ENCODE results near the gene TNFSF12.

Gene TNFSF12

DNA sequence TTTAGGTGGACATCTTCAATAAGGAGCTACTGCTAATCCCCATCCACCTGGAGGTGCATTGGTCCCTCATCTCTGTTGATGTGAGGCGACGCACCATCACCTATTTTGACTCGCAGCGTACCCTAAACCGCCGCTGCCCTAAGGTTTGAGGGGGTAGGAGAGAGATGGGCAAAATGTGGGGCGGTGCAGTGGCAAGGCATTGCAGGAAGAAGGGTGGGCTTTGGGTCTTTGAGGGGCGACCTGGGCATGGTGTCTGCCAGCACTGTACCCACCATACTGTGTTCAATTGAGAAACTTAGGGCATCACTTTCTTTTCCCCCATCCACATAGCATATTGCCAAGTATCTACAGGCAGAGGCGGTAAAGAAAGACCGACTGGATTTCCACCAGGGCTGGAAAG lies 21.5 kb downstream of the TNFSF12 start:
- DNase-seq (ENCODE audit: low read depth in 2 of 2) = no peak

DNA sequence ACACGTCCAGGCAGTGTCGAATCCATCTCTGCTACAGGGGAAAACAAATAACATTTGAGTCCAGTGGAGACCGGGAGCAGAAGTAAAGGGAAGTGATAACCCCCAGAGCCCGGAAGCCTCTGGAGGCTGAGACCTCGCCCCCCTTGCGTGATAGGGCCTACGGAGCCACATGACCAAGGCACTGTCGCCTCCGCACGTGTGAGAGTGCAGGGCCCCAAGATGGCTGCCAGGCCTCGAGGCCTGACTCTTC lies 23.4 kb downstream of the TNFSF12 start:
- no peak for DNase-seq (ENCODE audit: low read depth in 2 of 2)

DNA sequence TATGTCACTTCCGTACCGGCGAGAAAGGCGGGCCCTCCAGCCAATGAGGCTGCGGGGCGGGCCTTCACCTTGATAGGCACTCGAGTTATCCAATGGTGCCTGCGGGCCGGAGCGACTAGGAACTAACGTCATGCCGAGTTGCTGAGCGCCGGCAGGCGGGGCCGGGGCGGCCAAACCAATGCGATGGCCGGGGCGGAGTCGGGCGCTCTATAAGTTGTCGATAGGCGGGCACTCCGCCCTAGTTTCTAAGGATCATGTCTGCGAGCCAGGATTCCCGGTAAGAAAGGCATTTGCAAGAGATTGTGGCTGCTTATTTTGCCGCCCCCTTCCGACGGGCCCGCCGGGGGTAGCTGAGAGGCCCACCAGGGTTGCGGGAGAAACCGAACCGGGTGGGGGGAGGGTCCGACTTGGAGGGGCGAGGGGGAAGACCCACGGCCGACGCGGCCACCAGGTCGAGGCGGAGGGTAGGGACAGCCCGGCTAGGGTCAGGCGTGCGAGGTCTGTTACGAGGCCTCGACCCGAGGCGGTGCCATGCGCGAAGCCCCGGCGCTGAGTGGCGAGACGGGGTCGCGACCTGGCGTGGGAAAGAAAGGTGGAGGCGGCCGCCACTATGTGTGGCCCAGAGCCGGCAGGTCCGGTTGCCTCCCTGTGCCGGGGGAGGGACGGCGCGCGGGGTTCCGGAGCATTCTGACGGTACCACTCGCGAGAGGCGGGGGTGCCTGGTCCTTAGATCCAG lies 23.9 kb downstream of the TNFSF12 start:
- DNase-seq (ENCODE audit: low read depth in 2 of 2) = peak; percentile 100

DNA sequence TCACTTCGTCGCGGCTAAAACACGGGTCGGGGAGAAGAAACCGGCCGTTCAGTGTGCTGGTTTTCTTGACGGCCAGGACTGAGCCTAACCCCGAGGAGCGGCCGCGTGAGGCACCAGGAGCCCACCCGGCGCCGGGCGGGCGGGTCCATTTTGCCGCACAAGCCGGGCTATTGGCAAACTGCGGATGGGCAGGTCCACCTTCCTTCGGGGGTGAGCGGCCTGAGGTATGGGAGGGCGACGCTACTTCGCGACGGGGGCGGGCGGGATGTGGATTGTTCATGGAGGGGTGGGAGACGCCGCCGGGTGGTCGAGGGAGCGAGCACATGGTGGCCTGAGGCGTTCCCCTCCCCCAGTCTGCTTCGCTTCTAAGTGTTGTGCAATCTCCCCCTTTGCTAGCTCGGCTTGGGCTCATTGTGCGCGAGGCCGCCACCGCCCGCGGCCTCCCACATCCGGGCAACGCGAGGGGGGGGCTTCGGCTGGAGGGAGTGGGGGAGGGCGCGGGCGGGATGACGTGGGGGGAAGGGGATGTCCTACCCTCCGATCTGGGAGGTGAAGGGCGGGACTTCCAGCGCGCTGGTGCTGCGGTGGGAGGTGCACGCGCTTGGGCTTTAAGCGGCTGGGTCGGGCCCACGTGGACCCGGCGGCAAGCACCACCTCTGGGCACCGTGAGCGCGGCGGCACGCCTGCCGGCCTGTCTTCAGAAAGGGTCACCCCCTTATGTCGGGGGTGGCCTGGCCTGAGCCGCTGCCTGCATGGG lies 24.6 kb downstream of the TNFSF12 start:
- peak; percentile 77 to 82 for DNase-seq (ENCODE audit: low read depth in 2 of 2)

DNA sequence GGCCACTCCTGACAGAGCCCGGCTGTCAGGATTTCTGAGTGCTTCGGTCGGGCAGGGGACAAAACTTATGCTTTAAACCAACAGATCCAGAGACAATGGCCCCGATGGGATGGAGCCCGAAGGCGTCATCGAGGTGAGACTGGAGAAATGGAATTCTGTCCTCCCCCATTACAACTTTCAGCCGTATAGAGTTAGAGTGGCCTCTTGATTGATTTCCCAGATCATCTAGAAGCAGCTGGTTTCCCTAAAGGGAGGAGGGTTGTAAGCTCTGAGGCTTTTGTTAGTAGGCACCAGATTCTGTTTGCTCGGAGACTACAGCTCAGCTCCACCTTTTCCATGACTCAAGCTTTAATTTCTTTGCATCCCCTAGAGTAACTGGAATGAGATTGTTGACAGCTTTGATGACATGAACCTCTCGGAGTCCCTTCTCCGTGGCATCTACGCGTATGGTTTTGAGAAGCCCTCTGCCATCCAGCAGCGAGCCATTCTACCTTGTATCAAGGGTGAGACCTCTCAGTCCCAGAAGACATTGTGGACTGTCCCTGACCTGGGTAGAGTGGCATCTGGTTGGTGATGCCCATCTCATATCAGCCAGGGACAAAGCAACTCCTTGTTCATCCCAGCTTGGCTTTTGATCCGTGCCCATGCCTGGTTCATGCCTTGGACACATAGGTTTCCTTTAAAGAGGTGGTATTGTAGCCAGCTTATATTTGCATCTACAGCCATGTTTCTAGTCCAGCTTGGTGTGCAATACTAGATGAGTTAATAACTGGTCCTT lies 25.5 kb downstream of the TNFSF12 start:
- DNase-seq (ENCODE audit: low read depth in 2 of 2) = no peak

DNA sequence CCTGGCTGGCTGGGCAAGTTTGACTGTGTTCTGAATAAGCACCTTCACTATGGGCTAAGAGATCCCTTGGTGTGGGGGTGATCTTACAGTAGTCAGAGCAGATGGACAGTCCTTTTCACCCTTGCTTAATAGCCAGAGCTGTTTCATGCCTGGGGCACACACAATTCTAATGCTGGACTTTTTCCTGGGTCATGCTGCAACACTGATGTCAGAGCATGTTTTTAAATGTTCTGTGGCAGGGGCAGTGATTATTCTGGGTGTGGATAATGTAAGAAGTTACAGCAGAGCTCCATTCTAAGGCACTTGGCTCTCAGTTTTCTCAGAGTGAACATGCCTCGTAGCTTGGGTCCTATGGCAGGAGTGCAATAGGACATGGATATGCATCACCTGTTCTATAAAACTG lies 26.6 kb downstream of the TNFSF12 start:
- DNase-seq (ENCODE audit: low read depth in 2 of 2) = no peak

DNA sequence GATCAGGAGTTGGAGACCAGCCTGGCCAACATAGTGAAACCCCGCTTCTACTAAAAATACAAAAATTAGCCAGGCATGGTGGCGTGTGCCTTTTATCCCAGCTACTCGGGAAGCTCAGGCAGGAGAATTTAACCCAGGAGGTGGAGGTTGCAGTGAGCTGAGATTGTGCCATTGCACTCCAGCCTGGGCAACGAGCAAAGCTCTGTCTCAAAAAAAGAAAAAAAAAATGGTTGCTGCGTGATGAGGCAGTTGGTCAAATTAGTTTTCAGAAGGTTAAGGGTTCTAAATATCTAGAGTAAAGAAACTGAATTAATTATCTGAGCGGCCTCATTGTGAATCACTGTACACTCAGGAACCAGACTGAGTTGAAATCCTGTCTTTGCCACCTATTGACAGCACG lies 27.1 kb downstream of the TNFSF12 start:
- DNase-seq (ENCODE audit: low read depth in 2 of 2) = no peak

DNA sequence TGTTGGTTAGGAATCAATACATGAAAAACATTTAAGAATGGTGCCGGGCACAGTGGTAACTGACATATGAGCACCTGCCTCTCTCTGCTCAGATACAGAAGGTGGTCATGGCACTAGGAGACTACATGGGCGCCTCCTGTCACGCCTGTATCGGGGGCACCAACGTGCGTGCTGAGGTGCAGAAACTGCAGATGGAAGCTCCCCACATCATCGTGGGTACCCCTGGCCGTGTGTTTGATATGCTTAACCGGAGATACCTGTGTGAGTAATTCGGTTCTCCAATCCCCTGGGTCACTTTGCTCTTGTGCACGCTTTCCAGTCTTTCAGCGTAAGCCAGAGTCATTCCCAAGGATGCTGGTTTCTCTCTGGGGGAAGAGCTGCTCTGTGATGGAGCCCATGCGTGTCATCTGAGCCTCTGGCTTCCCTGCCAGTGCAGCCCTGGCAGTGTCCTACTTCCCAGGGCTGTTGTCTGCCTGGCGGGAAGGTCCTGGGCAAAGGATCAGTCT lies 27.6 kb downstream of the TNFSF12 start:
- DNase-seq (ENCODE audit: low read depth in 2 of 2) = no peak

DNA sequence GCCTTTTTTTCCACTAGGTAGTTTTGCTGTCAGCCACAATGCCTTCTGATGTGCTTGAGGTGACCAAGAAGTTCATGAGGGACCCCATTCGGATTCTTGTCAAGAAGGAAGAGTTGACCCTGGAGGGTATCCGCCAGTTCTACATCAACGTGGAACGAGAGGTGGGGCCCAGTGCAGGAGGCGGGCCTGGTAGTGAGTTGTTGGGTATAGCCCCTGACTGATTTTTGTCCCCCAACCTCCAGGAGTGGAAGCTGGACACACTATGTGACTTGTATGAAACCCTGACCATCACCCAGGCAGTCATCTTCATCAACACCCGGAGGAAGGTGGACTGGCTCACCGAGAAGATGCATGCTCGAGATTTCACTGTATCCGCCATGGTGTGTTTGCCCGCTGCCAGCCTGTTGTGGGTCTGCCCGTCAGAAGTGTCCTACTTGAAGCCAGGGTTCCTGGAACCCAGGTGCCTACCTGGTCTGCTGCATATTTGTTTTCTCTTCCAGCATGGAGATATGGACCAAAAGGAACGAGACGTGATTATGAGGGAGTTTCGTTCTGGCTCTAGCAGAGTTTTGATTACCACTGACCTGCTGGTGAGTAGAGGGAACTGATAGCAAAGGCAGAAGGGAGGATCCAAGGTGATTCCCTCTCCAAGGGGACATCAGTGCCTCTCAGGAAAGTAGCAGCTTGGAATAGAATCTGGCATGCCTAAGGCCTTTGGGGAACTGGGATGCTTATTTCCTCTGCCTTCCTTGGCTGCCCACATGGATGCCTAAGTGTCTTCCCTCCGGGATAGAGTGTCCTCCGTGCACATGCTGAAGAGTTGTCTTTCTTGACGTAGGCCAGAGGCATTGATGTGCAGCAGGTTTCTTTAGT lies 28.7 kb downstream of the TNFSF12 start:
- no peak for DNase-seq (ENCODE audit: low read depth in 2 of 2)

DNA sequence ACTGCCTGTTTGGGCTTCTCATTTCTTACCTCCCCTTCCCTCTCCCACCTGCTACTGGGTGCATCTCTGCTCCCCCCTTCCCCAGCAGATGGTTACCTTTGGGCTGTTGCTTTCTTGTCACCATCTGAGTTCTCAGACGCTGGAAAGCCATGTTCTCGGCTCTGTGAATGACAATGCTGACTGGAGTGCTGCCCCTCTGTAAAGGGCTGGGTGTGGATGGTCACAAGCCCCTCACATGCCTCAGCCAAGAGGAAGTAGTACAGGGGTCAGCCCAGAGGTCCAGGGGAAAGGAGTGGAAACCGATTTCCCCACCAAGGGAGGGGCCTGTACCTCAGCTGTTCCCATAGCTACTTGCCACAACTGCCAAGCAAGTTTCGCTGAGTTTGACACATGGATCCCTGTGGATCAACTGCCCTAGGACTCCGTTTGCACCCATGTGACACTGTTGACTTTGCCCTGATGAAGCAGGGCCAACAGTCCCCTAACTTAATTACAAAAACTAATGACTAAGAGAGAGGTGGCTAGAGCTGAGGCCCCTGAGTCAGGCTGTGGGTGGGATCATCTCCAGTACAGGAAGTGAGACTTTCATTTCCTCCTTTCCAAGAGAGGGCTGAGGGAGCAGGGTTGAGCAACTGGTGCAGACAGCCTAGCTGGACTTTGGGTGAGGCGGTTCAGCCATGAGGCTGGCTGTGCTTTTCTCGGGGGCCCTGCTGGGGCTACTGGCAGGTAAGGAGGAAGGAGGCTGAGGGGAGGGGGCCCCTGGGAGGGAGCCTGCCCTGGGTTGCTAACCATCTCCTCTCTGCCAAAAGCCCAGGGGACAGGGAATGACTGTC lies 30.4 kb downstream of the TNFSF12 start, which contains the start of gene CD68:
Gene CD68, plus strand, starts transcription at position 638 of the 833 bp plus-strand sequence. Its CDS starts 40 bp downstream, at position 678.
- DNase-seq (ENCODE audit: low read depth in 2 of 2) = peak; percentile 26 to 31

DNA sequence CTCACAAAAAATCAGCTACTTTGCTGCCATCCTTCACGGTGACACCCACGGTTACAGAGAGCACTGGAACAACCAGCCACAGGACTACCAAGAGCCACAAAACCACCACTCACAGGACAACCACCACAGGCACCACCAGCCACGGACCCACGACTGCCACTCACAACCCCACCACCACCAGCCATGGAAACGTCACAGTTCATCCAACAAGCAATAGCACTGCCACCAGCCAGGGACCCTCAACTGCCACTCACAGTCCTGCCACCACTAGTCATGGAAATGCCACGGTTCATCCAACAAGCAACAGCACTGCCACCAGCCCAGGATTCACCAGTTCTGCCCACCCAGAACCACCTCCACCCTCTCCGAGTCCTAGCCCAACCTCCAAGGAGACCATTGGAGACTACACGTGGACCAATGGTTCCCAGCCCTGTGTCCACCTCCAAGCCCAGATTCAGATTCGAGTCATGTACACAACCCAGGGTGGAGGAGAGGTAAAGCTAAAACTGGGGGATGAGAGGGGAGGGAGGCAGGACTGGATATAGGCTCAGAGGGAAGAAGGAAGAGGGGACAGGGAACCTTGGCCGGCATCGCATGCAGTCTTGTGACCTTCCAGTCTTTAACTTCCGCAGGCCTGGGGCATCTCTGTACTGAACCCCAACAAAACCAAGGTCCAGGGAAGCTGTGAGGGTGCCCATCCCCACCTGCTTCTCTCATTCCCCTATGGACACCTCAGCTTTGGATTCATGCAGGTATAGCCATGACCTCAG lies 31.2 kb downstream of the TNFSF12 start:
- DNase-seq (ENCODE audit: low read depth in 2 of 2) = no peak

DNA sequence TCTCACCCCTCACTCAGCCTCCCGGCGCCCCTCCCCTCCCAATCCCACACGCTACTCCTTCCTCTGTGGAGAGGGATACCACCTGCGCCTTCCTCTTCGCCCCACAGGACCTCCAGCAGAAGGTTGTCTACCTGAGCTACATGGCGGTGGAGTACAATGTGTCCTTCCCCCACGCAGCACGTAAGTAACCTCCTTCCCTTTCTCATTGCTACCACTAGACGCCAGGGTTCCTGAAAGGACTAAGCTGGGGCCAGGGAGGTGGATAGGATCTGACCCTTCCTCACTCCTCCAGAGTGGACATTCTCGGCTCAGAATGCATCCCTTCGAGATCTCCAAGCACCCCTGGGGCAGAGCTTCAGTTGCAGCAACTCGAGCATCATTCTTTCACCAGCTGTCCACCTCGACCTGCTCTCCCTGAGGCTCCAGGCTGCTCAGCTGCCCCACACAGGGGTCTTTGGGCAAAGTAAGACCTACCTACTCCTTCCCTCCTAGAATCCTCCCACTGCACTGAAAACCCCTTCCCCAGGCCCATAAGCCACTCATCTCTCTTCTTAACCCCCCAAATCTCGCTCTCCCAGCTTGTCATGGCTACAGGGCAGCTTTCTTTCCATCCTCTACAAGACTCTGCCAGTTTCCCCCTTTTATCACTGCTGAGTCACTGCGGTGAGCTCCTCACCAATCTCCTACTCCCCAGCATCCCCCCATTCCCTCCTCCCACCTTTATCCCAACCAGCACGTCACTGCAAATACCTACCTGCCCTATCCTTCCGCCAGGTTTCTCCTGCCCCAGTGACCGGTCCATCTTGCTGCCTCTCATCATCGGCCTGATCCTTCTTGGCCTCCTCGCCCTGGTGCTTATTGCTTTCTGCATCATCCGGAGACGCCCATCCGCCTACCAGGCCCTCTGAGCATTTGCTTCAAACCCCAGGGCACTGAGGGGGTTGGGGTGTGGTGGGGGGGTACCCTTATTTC lies 32.0 kb downstream of the TNFSF12 start:
- DNase-seq (ENCODE audit: low read depth in 2 of 2) = no peak

DNA sequence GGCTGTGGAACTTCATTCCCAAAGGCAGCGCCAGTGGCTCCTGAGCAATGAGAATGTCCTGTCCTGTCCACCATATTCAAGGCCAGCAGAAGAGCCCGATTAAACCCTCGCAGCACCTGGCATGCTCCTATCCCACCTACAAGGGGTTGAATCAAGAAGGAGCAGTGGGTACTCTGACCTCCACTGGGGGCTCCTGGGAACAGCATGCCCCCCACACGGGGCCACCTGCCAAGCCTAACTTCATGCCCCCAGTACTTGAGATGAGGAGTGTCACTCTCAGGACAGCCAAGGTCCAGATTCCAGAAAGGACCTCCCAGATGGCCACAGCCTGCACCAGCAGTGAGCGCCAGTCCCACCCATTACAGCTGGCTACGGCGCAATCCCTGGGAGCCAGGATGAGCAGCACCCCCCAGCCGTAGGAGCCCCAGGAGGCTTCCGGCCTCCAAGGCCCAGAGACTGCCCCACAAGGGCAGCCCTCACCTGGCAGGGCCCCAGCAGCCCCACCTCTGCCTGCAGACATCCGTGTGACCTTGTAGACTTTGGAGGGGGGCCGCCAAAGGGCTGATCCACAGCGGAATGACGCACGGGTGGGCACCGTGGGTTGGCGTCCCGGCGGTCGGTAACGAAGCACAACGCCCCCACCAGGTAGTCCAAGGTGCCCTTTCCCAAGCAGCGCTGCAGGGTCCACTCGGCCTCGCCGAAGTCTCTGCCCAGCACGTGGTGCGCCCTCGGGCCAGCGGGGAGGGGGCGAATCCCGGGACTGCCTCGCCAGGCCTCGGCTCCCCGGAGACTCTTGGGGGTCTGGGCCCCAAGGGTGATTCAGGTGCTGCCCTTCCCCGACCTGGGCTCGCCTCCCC lies 33.8 kb downstream of the TNFSF12 start:
- no peak for DNase-seq (ENCODE audit: low read depth in 2 of 2)

DNA sequence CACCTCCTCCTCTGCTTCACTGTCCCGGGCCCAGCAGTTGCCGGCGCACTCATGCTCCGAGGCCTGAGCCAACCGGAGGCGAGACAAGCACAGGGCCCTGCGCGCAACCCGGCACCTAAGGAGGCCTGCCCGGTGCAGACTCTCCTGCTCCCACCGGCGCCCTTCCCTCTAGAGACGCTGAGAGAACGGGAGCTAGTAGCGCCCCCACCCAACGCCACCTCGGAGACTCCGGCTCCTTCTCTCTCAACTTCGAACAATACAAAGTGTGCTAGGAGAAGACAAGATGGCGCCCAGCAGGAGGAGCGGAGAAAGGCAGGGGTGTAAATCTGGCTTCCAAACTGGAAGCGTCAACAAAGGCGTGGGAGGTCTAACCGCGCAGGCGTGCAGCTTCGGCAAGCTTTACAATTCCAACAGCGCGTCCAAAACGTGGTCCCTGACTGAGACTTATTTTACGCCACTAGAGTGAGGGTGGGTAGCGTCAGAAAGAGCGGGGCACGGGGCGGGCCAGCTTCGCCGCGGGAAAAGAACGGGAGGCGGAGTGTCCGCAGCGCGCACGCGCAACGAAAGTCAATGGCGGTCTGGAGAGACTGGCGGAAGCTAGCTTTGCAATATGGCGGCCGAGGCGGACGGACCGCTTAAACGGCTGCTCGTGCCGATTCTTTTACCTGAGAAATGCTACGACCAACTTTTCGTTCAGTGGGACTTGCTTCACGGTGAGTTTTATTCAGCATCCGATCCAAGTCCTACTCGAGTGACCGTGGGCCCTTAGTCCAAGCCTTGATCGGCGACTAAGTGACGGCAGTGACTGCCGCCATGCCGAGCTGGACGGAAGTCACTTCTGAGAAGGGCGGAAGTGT lies 34.6 kb downstream of the TNFSF12 start, which contains the start of gene MPDU1:
Gene MPDU1, plus strand, starts transcription at position 600 of the 857 bp plus-strand sequence. Its CDS starts 11 bp downstream, at position 611.
- DNase-seq (ENCODE audit: low read depth in 2 of 2) = peak; percentile 85 to 87

DNA sequence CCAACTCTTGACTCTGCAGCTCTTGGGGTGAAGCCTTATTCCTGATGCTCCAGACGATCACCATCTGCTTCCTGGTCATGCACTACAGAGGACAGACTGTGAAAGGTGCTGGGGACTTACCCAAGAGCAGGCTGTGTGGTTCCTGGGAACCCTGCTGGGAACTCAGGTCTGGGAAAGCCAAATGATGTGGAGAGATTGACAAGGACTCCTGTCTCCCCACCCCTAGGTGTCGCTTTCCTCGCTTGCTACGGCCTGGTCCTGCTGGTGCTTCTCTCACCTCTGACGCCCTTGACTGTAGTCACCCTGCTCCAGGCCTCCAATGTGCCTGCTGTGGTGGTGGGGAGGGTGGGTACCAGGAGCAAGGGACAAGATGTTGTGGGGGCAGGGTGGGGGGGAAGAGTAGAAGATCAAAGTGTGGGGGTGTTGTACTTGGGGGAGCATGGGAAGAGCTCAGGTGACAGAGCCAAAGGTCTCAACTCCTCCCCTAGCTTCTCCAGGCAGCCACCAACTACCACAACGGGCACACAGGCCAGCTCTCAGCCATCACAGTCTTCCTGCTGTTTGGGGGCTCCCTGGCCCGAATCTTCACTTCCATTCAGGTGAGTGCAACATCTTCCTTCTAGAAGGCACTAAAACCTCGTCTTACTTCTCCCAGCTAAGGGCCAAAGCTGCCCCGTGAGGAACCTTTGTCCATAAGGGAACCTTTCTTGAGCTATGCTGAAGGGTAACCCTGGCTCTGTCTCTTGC lies 38.0 kb downstream of the TNFSF12 start:
- DNase-seq (ENCODE audit: low read depth in 2 of 2) = no peak
